Measurements from ENCODE around the gene PDE1A.
"Not testable (repeated sequence)": the region's sequence is repeated elsewhere in the genome, so short reads cannot be mapped to it uniquely, and the experiment has no call there.

The PDE1A gene

DNA sequence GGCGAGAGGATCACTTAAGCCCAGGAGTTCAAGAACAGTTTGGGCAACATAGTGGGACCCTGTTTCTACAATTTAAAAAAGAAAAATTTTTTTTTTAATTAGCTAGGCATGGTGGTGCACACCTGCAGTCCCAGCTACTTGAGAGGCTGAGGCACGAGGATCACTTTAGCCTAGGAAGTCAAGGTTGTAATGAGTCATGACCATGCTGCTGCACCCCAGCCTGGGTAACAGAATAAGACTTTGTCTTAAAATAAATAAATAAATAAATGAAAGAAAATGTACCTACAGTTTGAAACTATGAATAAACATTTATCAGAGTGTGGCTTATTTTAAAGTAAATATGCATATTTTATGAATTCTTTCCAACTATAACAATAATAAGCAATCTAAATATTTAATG is 16.7 kb downstream of the PDE1A start:
- in situ Hi-C loops (cut with HindIII; ENCODE audit: low sequenced_read_pairs) = no loop called here

DNA sequence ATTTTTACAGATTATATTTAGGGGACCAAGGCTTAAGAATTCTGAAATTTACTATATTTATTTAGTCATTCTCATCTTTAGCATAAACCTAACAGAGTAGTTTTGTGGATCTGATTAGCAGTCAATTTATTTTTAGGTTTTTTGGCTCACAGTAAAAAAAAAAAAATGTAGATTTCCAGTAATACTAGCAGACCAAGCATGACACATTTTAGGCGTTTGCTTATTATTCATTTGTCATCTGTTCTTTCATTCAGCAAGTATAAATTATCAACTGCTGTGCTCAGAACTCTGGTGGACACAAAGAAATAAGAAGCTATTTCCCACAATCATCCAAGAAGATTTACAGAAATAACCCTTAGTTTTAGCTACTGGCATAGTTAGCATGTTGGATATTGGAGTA is 20.6 kb downstream of the PDE1A start:
- in situ Hi-C loops (cut with HindIII; ENCODE audit: low sequenced_read_pairs) = no loop called here

GRCh38 chr2:182404975-182405561 is 21.8 kb downstream of the PDE1A start:
- in situ Hi-C loops (cut with HindIII; ENCODE audit: low sequenced_read_pairs) = no loop called here

DNA sequence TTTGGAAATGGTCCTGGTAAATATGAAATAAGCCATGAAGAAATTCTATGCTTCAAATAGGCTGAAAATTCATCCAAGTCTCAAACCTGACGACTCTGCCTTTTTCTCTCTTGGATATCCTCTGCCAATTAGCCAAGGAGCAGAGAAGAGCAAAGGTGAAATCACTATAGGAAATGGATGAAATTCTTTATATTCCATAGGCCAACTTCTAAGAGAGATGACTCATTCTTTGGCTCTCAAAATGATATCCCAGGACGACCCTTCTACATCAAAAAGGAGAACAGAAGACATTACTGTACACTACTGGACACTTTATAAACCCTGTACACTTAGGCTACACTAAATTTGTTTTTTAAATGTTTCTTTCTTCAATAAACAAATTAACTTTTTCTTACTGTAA is 22.7 kb downstream of the PDE1A start:
- in situ Hi-C loops (cut with HindIII; ENCODE audit: low sequenced_read_pairs) = no loop called here

GRCh38 chr2:182393270-182393760 is 33.5 kb downstream of the PDE1A start:
- in situ Hi-C loops (cut with HindIII; ENCODE audit: low sequenced_read_pairs) = no loop called here

GRCh38 chr2:182391443-182391842 is 35.4 kb downstream of the PDE1A start:
- in situ Hi-C loops (cut with HindIII; ENCODE audit: low sequenced_read_pairs) = no loop called here

DNA sequence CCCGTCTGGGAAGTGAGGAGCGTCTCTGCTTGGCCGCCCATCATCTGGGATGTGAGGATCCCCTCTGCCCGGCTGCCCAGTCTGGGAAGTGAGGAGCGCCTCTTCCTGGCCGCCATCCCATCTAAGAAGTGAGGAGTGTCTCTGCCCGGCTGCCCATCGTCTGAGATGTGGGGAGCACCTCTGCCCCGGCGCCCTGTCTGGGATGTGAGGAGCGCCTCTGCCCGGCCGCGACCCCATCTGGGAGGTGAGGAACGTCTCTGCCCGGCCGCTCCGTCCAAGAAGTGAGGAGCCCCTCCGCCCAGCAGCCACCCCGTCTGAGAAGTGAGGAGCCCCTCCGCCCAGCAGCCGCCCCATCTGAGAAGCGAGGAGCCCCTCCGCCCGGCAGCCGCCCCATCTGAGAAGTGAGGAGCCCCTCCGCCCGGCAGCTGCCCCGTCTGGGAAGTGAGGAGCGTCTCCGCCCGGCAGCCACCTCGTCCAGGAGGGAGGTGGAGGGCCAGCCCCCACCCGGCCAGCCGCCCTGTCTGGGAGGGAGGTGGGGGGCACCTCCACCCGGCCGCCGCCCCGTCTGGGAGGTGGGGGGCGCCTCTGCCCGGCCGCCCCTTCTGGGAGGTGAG is 40.5 kb downstream of the PDE1A start:
- in situ Hi-C loops (cut with HindIII; ENCODE audit: low sequenced_read_pairs) = not testable (repeated sequence)

DNA sequence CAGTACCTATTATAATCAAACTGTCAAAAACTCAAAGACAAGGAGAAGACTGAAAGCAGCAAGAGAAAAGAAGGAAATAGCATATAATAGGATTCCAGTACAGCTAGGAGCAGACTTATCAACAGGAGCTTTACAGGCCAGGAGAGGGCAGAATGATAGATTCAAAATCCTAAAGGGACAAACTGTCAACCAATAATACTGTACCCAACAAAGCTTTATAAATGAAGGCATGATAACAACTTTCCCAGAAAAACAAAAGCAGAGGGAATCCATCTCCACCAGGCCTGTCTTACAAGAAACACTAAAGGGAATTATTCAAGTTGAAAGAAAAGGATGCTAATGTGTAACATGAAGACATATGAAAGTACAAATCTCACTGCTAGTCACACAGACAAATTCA is 42.0 kb downstream of the PDE1A start:
- in situ Hi-C loops (cut with HindIII; ENCODE audit: low sequenced_read_pairs) = no loop called here

DNA sequence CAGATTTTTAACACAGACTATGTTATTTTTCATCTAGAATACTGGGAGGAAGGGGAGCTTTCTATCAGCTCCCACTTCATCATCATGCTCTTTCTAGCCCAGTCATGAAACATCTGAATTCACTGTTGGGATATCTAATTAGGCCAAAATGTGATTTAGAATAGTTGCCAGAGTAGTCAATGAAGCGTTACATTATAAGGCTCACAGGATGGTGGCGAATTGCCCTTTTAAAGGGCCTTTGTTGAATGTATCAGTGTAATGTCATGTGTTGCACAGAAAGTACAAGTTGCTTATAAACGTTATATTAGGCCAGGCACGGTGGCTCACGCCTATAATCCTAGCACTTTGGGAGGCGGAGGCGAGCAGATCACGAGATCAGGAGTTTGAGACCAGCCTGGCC is 45.6 kb downstream of the PDE1A start:
- in situ Hi-C loops (cut with HindIII; ENCODE audit: low sequenced_read_pairs) = no loop called here

DNA sequence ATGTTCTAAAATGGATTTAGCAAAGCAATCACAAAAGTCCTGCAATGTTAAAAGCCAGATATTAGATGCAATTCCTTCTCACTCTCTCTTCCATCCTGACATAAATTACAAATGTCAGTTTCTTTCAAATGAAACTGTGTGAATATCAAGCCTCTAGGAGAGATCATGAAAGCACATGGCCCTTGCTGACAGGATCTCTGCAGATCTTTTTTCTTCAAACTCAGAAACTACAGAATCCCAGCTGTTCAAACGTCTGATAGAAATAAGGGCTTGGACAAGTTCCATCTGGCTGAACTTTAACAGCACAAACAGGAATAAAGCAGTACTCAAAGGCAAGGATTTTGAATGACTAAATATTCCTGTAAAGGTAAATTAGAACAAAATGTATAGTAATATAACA is 47.6 kb downstream of the PDE1A start:
- in situ Hi-C loops (cut with HindIII; ENCODE audit: low sequenced_read_pairs) = no loop called here

GRCh38 chr2:182378759-182379158 is 48.1 kb downstream of the PDE1A start:
- in situ Hi-C loops (cut with HindIII; ENCODE audit: low sequenced_read_pairs) = no loop called here

GRCh38 chr2:182377467-182377866 is 49.4 kb downstream of the PDE1A start:
- in situ Hi-C loops (cut with HindIII; ENCODE audit: low sequenced_read_pairs) = no loop called here

- in situ Hi-C loops (cut with HindIII; ENCODE audit: low sequenced_read_pairs) = no loop called here
These were observed 51.0 kb downstream of the PDE1A start for GRCh38 chr2:182375862-182376261.

DNA sequence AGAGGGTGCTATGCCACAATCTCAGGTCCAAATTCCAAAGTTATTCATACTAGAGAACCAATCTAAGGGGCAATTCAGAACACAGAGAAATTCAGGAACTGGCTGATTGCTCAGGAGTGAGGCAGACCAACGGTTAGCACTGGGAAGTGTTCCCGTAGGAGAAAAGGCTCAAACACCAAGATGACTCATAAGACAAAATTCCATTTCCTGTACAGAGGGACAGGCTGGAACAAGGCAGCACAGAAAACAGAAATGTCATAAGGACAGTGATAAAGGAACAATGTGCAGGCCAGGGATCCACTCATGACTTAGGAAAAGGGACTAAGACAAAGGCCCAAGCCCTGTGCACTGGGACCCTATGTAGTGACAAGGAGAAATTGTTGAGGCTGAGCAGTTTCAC is 54.2 kb downstream of the PDE1A start:
- in situ Hi-C loops (cut with HindIII; ENCODE audit: low sequenced_read_pairs) = no loop called here

- in situ Hi-C loops (cut with HindIII; ENCODE audit: low sequenced_read_pairs) = no loop called here
These were observed 57.8 kb downstream of the PDE1A start for GRCh38 chr2:182368996-182369395.

GRCh38 chr2:182368446-182368845 is 58.4 kb downstream of the PDE1A start:
- in situ Hi-C loops (cut with HindIII; ENCODE audit: low sequenced_read_pairs) = no loop called here

GRCh38 chr2:182367401-182367800 is 59.4 kb downstream of the PDE1A start:
- in situ Hi-C loops (cut with HindIII; ENCODE audit: low sequenced_read_pairs) = no loop called here

DNA sequence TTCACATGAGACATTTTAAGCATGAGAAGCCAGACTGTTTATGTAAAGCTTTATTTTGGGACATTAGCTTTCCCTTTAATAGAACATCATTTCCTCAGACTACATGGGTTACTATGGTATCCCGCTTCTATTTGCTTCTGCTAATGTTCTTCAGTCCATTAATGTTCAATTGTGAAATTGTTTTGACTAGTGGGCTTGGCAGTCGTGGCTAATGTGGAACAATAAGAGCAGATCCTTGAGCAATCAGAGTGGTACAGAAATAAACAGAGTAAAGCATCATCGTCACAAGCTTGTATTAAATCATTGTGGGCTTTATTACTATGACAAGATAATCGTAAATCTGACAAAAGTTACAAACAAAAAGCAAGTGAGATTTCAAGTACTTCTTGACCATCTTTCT is 60.2 kb downstream of the PDE1A start:
- in situ Hi-C loops (cut with HindIII; ENCODE audit: low sequenced_read_pairs) = no loop called here

DNA sequence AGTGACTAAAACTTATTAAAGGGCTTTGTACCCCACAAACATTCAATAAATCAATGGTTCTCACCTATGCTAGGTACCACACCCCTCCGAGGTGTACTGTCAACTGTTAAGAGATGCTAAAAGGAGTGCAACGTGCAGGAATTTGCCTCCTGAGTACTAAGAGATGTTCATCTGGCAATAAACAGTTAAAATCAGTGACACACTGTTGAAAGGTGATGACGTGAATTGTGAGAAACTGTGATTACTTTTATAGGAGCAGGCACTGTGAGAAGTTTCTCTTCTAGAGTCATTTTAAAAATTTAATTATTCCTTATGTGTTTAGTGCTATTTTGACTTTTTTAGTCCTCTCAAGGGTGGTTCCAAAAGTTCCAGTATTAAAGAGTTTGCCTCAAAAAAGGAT is 61.0 kb downstream of the PDE1A start:
- in situ Hi-C loops (cut with HindIII; ENCODE audit: low sequenced_read_pairs) = no loop called here

DNA sequence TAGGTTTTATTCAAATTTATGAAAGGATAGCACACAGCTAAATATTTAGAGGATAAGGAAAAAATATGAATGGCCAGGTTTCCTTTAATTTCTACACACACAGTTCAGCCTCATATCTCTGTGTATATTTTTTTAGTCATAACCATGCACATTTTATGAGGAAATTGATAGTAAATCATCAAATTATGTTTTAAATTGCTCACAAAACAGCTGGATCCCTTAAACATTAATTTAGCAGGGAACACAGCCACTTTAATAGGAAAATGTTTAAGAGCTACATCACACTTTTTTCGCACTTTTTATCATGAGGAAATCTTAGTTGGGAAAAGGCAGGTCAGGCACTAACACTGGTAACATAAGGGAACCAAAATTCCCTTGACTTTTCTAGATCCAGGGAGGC is 65.4 kb downstream of the PDE1A start:
- in situ Hi-C loops (cut with HindIII; ENCODE audit: low sequenced_read_pairs) = no loop called here

GRCh38 chr2:182360663-182361260 is 66.1 kb downstream of the PDE1A start:
- in situ Hi-C loops (cut with HindIII; ENCODE audit: low sequenced_read_pairs) = no loop called here

- in situ Hi-C loops (cut with HindIII; ENCODE audit: low sequenced_read_pairs) = no loop called here
These were observed 66.7 kb downstream of the PDE1A start for GRCh38 chr2:182359990-182360662.

Measured in endothelial cell of hepatic sinusoid (primary cell).